C4-2B (cell line): ENCODE results near the gene MYO1G.

ENCODE experiments used
- H3K27ac ChIP-seq: fragments of 450-650 bp; 2 replicates; pipeline ENCODE4 v1.5.1; 2017
- CTCF ChIP-seq: fragments of 450-650 bp; conservative IDR thresholded peaks from 2 replicates; pipeline ENCODE4 v1.5.1; 2017; ENCODE audit warnings: mild to moderate bottlenecking
- ZFX ChIP-seq: fragments of 450-650 bp; IDR thresholded peaks from 2 replicates; pipeline ENCODE4 v1.6.1; 2017

The MYO1G gene

DNA sequence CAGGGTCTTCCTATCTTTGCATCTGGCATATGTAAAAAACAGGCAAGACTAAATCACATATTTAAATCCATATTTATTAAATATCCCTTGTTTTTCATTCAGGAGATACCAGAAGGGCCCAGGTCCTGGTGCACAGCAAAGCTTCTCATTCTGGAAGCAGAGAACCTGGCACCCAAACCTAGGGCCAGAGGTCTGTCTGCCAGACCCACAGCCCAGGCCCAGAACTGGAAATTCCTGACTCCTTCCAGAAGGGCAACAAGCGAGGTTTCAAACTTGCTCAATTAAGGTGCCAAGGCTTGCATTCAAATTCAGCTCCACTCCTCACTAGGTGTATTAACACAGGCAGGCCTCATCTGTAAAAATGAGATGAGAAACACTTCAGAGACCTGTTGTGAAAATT lies 4.2 kb upstream of the MYO1G start:
- no peak for TF ChIP-seq CTCF
- TF ChIP-seq ZFX: no peak
- H3K27ac ChIP-seq: no peak overlapping the region

DNA sequence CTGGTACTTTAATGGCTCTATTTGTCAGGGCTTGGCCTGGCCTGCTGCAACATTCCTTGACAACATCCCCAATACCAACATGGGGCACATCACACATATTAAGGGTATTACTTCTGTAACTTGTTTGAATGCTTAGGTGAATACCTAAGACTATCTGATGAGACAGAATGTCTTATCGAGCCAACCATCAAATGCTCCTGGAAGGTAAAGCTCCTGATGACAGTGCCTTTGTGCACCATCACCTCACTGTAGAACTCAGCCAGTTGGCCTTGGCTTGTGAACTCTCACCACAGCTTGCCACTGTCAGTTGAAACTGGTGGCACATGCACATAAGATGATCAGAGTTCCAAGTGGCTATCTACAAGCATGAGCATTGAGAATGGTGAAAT lies 3.7 kb upstream of the MYO1G start:
- H3K27ac ChIP-seq: no peak overlapping the region
- no peak for TF ChIP-seq ZFX
- TF ChIP-seq CTCF: no peak

DNA sequence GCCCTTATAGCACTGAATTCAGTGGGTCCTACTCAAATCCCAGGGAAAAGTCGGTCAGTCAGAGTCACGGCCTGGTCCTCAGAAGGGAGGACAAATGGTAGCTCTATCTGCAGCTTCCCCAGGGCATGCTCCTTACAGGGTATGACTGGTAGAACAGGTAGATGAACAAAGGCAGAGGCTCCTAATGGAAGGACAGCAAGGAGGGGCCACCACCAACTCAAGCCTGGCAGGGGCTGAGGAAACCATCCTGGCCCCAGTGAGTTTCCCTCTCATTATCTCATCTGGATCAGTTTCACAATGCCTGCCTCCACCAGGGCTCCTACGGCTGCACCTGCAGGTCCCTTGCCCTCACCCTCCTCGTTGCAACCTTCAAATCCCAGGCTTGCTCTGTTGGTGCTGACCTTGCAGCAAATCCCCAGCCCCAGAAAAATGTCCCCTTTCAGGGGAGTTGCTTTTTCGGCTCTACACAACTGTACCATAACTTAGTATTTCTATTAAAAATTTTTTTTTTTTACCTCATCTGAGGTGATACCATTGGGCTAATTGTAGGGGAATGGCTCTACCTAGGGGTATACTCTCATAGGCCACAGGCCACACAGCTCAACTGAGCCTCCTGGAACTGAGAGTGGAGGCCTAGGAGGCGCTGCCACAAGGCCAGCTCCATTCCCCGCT lies 2.4 kb upstream of the MYO1G start:
- TF ChIP-seq CTCF: no peak
- no peak for TF ChIP-seq ZFX
- no peak overlapping the region for H3K27ac ChIP-seq

DNA sequence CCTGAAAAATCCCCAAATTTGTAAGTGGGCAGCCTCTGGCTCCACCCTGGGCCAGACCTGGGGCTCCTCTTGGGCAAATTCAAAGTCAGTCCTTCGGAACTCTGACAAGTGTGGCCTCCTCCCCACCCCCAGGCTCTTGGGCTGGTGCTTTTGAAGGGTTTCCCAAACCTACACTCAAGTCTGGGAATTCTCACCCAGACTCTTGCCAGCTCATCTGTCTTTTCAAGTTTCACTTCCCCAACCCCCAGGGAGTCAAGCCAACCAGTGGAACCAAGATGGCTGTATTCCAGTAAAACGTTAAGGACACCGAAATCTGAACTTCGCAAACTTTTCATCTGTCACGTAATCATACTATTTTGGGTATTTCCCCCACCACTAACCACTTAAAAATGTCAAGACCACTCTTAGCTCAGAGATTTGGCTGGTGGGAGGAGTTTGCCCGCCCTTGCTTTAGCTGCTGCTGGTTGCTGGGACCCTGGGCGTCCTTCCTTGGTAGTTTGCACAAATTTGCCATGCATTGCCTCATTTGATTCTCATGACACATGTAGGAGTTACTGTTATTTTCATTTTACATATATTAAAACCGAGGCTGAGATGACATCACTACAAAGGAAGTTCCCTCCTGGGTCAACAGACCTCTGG lies 1.7 kb upstream of the MYO1G start:
- TF ChIP-seq CTCF (no peak), ZFX (no peak)
- H3K27ac ChIP-seq: no peak overlapping the region

- H3K27ac ChIP-seq: no peak overlapping the region
Measured at GRCh38 chr7:44979481-44980392, 922 bp upstream of the MYO1G start.

GRCh38 chr7:44977959-44978335 lies 868 bp downstream of the MYO1G start:
- H3K27ac ChIP-seq: no peak overlapping the region
- TF ChIP-seq CTCF: no peak

More at GRCh38 chr7:44979481-44980392, 922 bp upstream of the MYO1G start:
- TF ChIP-seq CTCF (no peak), ZFX (no peak)

- no peak overlapping the region for H3K27ac ChIP-seq
- TF ChIP-seq CTCF: no peak
- TF ChIP-seq ZFX: no peak
Measured at GRCh38 chr7:44977304-44977958, 1.4 kb downstream of the MYO1G start.
